Right lobe of liver (tissue), 6 donors: ENCODE measurements around the gene MYO7B. TPM values are rescaled to one million over a fixed set of nuclear protein-coding genes. Genes with fewer than 3 reads are reported as not detected.

Experiments
- ATAC-seq, 4 donors: fragments of 200-7000 bp; cut with Tn5 transposase; one replicate each; pipeline ENCODE4 v1.9.1; 2020; ENCODE audit warnings: mild to moderate bottlenecking in 4 of 4, moderate library complexity in 4 of 4
- DNase-seq, 3 donors: peaks; one replicate each; pipeline ENCODE4 v3.0.0-alpha.2; 2020
- H3K27ac ChIP-seq, 3 donors: fragments of 200-600 bp; one replicate each; pipeline ENCODE4 v1.8.0; 2022
- H3K27me3 ChIP-seq, 2 donors: fragments of 200-600 bp; one replicate each; pipeline ENCODE4 v1.8.0; 2022
- H3K36me3 ChIP-seq, 4 donors: fragments of 200-600 bp; sonication (generic) in 1 of 4; one replicate each; pipeline versions ENCODE4 v1.5.1 to v1.8.0; 2017 to 2022; ENCODE audit warnings: control low read depth in 1 of 4
- H3K4me1 ChIP-seq, 4 donors: fragments of 200-600 bp; sonication (generic) in 1 of 4; one replicate each; pipeline versions ENCODE4 v1.5.1 to v1.8.0; 2017 to 2022; ENCODE audit warnings: control low read depth in 1 of 4
- H3K4me3 ChIP-seq, 3 donors: fragments of 200-600 bp; one replicate each; pipeline ENCODE4 v1.8.0; 2022
- H3K9me3 ChIP-seq, 4 donors: fragments of 200-600 bp; sonication (generic) in 1 of 4; one replicate each; pipeline versions ENCODE4 v1.5.1 to v1.8.0; 2017 to 2022; ENCODE audit warnings: control low read depth in 1 of 4
- CTCF ChIP-seq, 4 donors: fragments of 200-600 bp in 3 of 4; fragments of 450-650 bp in 1 of 4; IDR thresholded peaks; one replicate each; pipeline versions ENCODE4 v1.5.1 to v1.8.0; 2016 to 2022; ENCODE audit warnings: antibody characterized with exemption in 4 of 4, mild to moderate bottlenecking in 2 of 4
- POLR2A ChIP-seq: fragments of 450-650 bp; IDR thresholded peaks from one replicate; pipeline ENCODE4 v1.6.1; 2017; ENCODE audit warnings: antibody characterized with exemption, mild to moderate bottlenecking
- WGBS: methylation state at CpG from one replicate; pipeline ENCODE4 v1.1.6; 2018; ENCODE audit warnings: low coverage, low lambda C conversion rate; ENCODE audit not compliant: insufficient coverage; ENCODE audit errors: missing lambda C conversion rate; 5-methylcytosine and 5-hydroxymethylcytosine counted together
- intact Hi-C, 2 donors: fragments of 100-400 bp; cut with DNase I; formaldehyde crosslinking; loops; one replicate each; pipeline versions ENCODE4 v1.11.2 to v1.14.1; 2022
- total RNA-seq, 6 experiments: library from RNA; depleted of rRNA in 2 of 6; stranded (reverse); fragments of >200 nt in 2 of 6; fragmentation: NEBNext Ultra II Directional in 3 of 6; extraction: Animal tissue kit (Norgen Biotek cat#: 25700) in 3 of 6; gene quantifications; one replicate each; pipeline versions ENCODE4 v1.1.0 to v1.2.4, GENCODE V29; 2016 to 2023
- donor health status: DM: no; HTN: yes; CAD: no.
- donor health status: DM: no; HTN: no; CAD: no.
- donor health status: DM: no; HTN: no; CAD: no.
- donor health status: DM: no; HTN: yes; CAD: no.
- donor health status: DM: no; HTN: yes; CAD: no.

MYO7B gene
- total RNA-seq, 6 experiments from 2014 or later = 0.21 to 2.7 (median 0.37) TPM; not detected in 1

DNA sequence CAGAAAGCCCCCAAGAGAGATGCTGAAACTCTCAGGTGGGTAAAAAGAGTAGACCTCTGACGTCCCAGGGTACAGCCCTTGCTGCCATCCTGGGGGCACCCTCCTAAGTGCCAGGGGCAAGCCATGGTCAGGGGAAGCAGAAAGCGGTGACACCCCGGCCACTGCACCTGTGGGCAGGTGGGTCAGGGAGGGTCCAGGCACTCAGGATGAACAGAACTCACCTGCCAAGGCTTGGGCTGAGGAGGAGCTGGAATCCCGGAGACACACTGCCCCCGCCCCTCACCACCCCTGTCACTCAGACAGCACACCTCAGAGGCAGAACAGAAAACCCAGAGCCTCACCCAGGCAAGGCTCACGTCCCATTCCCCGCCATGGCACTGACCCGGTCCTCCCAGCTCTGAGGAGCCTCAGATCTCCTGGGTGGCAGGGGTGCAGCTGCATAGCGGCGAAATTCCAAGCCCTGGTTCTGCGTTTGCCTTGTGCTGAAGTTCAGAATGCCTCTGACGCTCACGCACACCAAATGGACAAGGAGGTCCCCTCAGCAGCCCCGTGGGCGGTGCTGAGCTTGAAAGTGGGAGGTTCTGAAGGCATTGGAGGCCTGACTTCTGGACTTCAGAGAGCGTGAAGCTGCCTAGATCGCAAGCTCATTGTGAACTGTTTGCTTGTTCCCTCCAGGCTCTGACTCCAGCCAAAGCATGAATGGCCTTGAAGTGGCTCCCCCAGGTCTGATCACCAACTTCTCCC is 114.7 kb downstream of the MYO7B start:
- Histone ChIP-seq H3K9me3 (no peaks in the 10 kb centered on the region), H3K36me3 (peaks cover 0 to 8% (median 3%) of the 10 kb centered on the region in 4 donors), H3K27me3 (no peaks in the 10 kb centered on the region), H3K4me3 (no peak overlapping the region), H3K4me1 (peaks cover 0 to 10% (median 0%) of the 10 kb centered on the region in 4 donors), H3K27ac (no peak overlapping the region)
- intact Hi-C loops = no loop called here
- DNase-seq (peak in 2 of 3 donors; percentile 17 to 51), ATAC-seq (peak in 2 of 4 donors; percentile 5 to 12)
- whole genome bisulfite sequencing = 40% methylated on average over 1 of the region's 17 CpGs
- TF ChIP-seq POLR2A (no peak), CTCF (IDR thresholded peaks at IDR 0.05) (peak in 1 of 4 donors; percentile 7)

GRCh38 chr2:127650785-127651380 is 115.4 kb downstream of the MYO7B start:
- H3K27ac ChIP-seq = no peak overlapping the region

GRCh38 chr2:127651381-127651809 is 115.9 kb downstream of the MYO7B start:
- TF ChIP-seq CTCF (IDR thresholded peaks at IDR 0.05) (no peak), POLR2A (no peak)
- Histone ChIP-seq H3K27ac (no peak overlapping the region), H3K4me3 (no peak overlapping the region), H3K36me3 (peaks cover 0 to 14% (median 3%) of the 10 kb centered on the region in 4 donors), H3K4me1 (peaks cover 0 to 10% (median 0%) of the 10 kb centered on the region in 4 donors), H3K27me3 (no peaks in the 10 kb centered on the region), H3K9me3 (no peaks in the 10 kb centered on the region)
- no peak for ATAC-seq
- intact Hi-C loops = no loop called here
- DNase-seq = peak in 2 of 3 donors; percentile 15 to 52
- WGBS = 94% methylated on average over 14 of the region's 29 CpGs

More at GRCh38 chr2:127650785-127651380, 115.4 kb downstream of the MYO7B start:
- H3K4me1 ChIP-seq = peaks cover 0 to 10% (median 0%) of the 10 kb centered on the region in 4 donors
- 91% methylated on average over 10 of the region's 28 CpGs for WGBS
- peak in 2 of 3 donors; percentile 19 to 45 for DNase-seq
- peaks cover 0 to 12% (median 3%) of the 10 kb centered on the region in 4 donors for H3K36me3 ChIP-seq
- H3K27me3 ChIP-seq = no peaks in the 10 kb centered on the region
- no peak overlapping the region for H3K4me3 ChIP-seq
- intact Hi-C loops = no loop called here
- H3K9me3 ChIP-seq = no peaks in the 10 kb centered on the region
- TF ChIP-seq POLR2A (no peak), CTCF (IDR thresholded peaks at IDR 0.05) (no peak)
- ATAC-seq = no peak

- Histone ChIP-seq H3K27me3 (no peaks in the 10 kb centered on the region), H3K4me3 (no peak overlapping the region), H3K27ac (no peak overlapping the region), H3K9me3 (no peaks in the 10 kb centered on the region), H3K36me3 (peaks cover 0 to 17% (median 5%) of the 10 kb centered on the region in 4 donors), H3K4me1 (peaks cover 0 to 10% (median 0%) of the 10 kb centered on the region in 4 donors)
- 70% methylated on average over 12 of the region's 14 CpGs for WGBS
- peak; percentile 6 to 24 (median 15) for ATAC-seq
- peak in 2 of 3 donors; percentile 32 to 50 for DNase-seq
- intact Hi-C loops = no loop called here
- TF ChIP-seq CTCF (IDR thresholded peaks at IDR 0.05) (no peak), POLR2A (no peak)
These were observed 116.6 kb downstream of the MYO7B start for GRCh38 chr2:127651971-127652550.
